GM23338 (cell line): ENCODE results near the gene VIL1. TPM values are rescaled to one million over a fixed set of nuclear protein-coding genes. Genes with fewer than 3 reads are reported as not detected.
A peak's percentile ranks its signal among the peaks of the same experiment; 100 is the strongest.

Experiments
- ATAC-seq: fragments of 200-7000 bp; cut with Tn5 transposase; 3 replicates; pipeline ENCODE4 v1.9.1; 2020
- DNase-seq: peaks from one replicate; pipeline ENCODE4 v3.0.0-alpha.2; 2015; ENCODE audit warnings: low spot score
- H2AFZ ChIP-seq: fragments of 200-600 bp; sonication (generic); 2 replicates; pipeline ENCODE4 v1.8.0; 2016; ENCODE audit warnings: antibody characterized with exemption, mild to moderate bottlenecking, moderate library complexity
- H3F3A ChIP-seq: fragments of 200-600 bp; sonication (generic); replicated peaks from 2 replicates; pipeline ENCODE4 v1.8.0; 2017; ENCODE audit warnings: antibody characterized with exemption, mixed run types, low read depth
- H3K27ac ChIP-seq: fragments of 200-600 bp; sonication (generic); 2 replicates; pipeline ENCODE4 v1.6.1; 2016; ENCODE audit warnings: low read depth
- H3K27me3 ChIP-seq: fragments of 200-600 bp; sonication (generic); 2 replicates; pipeline ENCODE4 v1.8.0; 2016; ENCODE audit warnings: mild to moderate bottlenecking, mixed run types, moderate library complexity; ENCODE audit not compliant: insufficient read depth
- H3K36me3 ChIP-seq: fragments of 200-600 bp; sonication (generic); 2 replicates; pipeline ENCODE4 v1.8.0; 2016; ENCODE audit warnings: mild to moderate bottlenecking; ENCODE audit not compliant: insufficient read depth
- H3K4me1 ChIP-seq: fragments of 200-600 bp; sonication (generic); 2 replicates; pipeline ENCODE4 v1.8.0; 2016; ENCODE audit warnings: mild to moderate bottlenecking, moderate library complexity; ENCODE audit not compliant: insufficient read depth
- H3K4me2 ChIP-seq: fragments of 200-600 bp; sonication (generic); 2 replicates; pipeline ENCODE4 v1.7.1; 2017; ENCODE audit warnings: mixed run types
- H3K4me3 ChIP-seq: fragments of 200-600 bp; sonication (generic); 2 replicates; pipeline ENCODE4 v1.6.1; 2016; ENCODE audit warnings: mixed run types
- H3K79me2 ChIP-seq: fragments of 200-600 bp; sonication (generic); replicated peaks from 2 replicates; pipeline ENCODE4 v1.8.0; 2017; ENCODE audit warnings: mild to moderate bottlenecking; ENCODE audit not compliant: insufficient read depth
- H3K9me2 ChIP-seq: fragments of 200-600 bp; sonication (generic); 2 replicates; pipeline ENCODE4 v1.8.0; 2017; ENCODE audit not compliant: insufficient read depth
- H4K20me1 ChIP-seq: fragments of 200-600 bp; sonication (generic); replicated peaks from 2 replicates; pipeline ENCODE4 v1.8.0; 2017; ENCODE audit warnings: mild to moderate bottlenecking; ENCODE audit not compliant: insufficient read depth
- H3K27ac Mint-ChIP-seq: 2 replicates; pipeline ENCODE4 v1.8.0; 2020; ENCODE audit warnings: inconsistent platforms, mild to moderate bottlenecking, moderate library complexity, mixed read lengths
- H3K27me3 Mint-ChIP-seq: 3 replicates; pipeline ENCODE4 v1.8.0; 2022; ENCODE audit warnings: low read depth, mild to moderate bottlenecking, moderate library complexity, mixed read lengths, inconsistent platforms; ENCODE audit not compliant: insufficient read depth, poor library complexity
- H3K36me3 Mint-ChIP-seq: 3 replicates; pipeline ENCODE4 v1.8.0; 2021; ENCODE audit warnings: low read depth, mild to moderate bottlenecking, inconsistent platforms, moderate library complexity, mixed read lengths
- H3K4me1 Mint-ChIP-seq: 3 replicates; pipeline ENCODE4 v1.8.0; 2020; ENCODE audit warnings: mild to moderate bottlenecking, inconsistent platforms, mixed read lengths
- H3K4me3 Mint-ChIP-seq: 3 replicates; pipeline ENCODE4 v1.8.0; 2021; ENCODE audit warnings: moderate library complexity, mild to moderate bottlenecking, inconsistent platforms, mixed read lengths
- H3K9me3 Mint-ChIP-seq: 3 replicates; pipeline ENCODE4 v1.8.0; 2020; ENCODE audit warnings: moderate library complexity, mild to moderate bottlenecking, inconsistent platforms, mixed read lengths
- CREB1 ChIP-seq: fragments of 250-450 bp; sonication (Bioruptor Pico); IDR thresholded peaks from 2 replicates; pipeline ENCODE4 v1.5.0; 2020; ENCODE audit warnings: low read depth, mild to moderate bottlenecking, moderate library complexity
- ETS1 ChIP-seq: IDR thresholded peaks from 2 replicates; pipeline ENCODE4 v1.6.1; 2016; ENCODE audit warnings: antibody characterized with exemption
- EZH2 ChIP-seq: fragments of 200-600 bp; sonication (generic); IDR thresholded peaks from one replicate; pipeline ENCODE4 v1.8.0; 2017; ENCODE audit warnings: antibody characterized with exemption, mild to moderate bottlenecking, low read depth; ENCODE audit not compliant: unreplicated experiment
- JUNB ChIP-seq: IDR thresholded peaks from one replicate; pipeline ENCODE4 v1.6.1; 2016; ENCODE audit warnings: antibody characterized with exemption; ENCODE audit not compliant: unreplicated experiment
- STAT1 ChIP-seq: IDR thresholded peaks from one replicate; pipeline ENCODE4 v1.6.1; 2016; ENCODE audit warnings: antibody characterized with exemption; ENCODE audit not compliant: unreplicated experiment
- ZNF114 ChIP-seq: fragments of 250-450 bp; sonication (Bioruptor Pico); IDR thresholded peaks from 2 replicates; pipeline ENCODE4 v1.5.0; 2020; ENCODE audit warnings: mild to moderate bottlenecking, moderate library complexity
- ZNF331 ChIP-seq: fragments of 250-450 bp; sonication (Bioruptor Pico); IDR thresholded peaks from 2 replicates; pipeline ENCODE4 v1.5.0; 2020; ENCODE audit warnings: low read depth, mild to moderate bottlenecking, moderate library complexity
- polyA plus RNA-seq: library from polyadenylated mRNA; unstranded; fragments of >200 nt; fragmentation: Nextera tagmentation; extraction: Ambion mirVana; gene quantifications from 2 replicates; pipeline ENCODE4 v1.2.1, GENCODE V29; 2016
- total RNA-seq: library from RNA; depleted of rRNA; stranded (reverse); fragments of >200 nt; shearing (Covaris generic); gene quantifications from 2 replicates; pipeline ENCODE4 v1.2.3, GENCODE V29; 2014
- TF ChIP-seq, protein P1 (sequence below), 2 experiments: fragments of 200-600 bp in 1 of 2; sonication (generic) in 1 of 2; conservative IDR thresholded peaks; 2 replicates each; pipeline versions ENCODE4 v1.5.1 to v1.6.1; 2016 to 2017; ENCODE audit warnings: antibody characterized with exemption in 2 of 2, low read depth in 2 of 2, mild to moderate bottlenecking in 2 of 2, moderate library complexity in 1 of 2
- TF ChIP-seq, protein P2 (sequence below): fragments of 250-450 bp; sonication (Bioruptor Pico); IDR thresholded peaks from 2 replicates; pipeline ENCODE4 v1.5.0; 2020; ENCODE audit warnings: mild to moderate bottlenecking, moderate library complexity

Gene VIL1
- total and polyA plus RNA-seq, 2 experiments from 2014 or later = 3.5 to 5.9 TPM

DNA sequence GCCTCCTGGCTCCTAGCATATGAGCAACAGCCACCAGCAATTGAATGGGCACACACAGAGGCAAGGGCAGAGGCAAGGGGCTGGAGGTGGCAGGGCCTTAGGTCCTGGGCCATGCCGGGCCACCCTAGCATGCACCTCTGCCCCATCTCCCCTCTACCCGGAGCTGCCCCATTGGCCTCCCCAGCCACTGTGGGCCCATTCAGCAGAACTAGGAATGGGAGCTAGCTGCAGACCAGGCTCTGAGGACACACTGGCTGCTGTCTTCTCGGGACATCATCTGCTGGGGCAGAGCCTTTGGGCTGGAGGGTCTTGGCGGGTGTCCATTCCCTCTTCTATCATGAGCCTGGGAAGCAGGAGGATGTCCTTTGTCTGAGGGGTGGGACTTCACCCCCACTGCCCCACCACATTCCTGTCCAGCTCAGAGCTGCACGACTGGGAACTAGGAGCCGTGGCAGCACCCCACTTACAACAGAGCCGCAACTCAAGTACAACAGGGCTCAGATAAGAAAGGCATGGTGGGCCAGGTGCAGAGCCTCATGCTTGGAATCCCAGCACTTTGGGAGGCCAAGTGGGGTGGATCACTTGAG lies 800 bp downstream of the VIL1 start:
- Histone ChIP-seq H3F3A (no peaks in the 10 kb centered on the region), H3K4me2 (peak overlapping the region; percentile 60; the same call in 1 of the 2 replicates), H3K4me3 (no peak overlapping the region), H3K4me1 (peaks cover 10% of the 10 kb centered on the region; the same call in 1 of the 2 replicates), H4K20me1 (no peaks in the 10 kb centered on the region), H3K27me3 (no peaks in the 10 kb centered on the region), H3K36me3 (no peaks in the 10 kb centered on the region), H3K9me2 (no peaks in the 10 kb centered on the region), H3K27ac (no peak overlapping the region), H3K79me2 (no peaks in the 10 kb centered on the region), H2AFZ (peak overlapping the region; percentile 66; the same call in 1 of the 2 replicates)
- no peak; the same call in 2 of the 3 replicates for ATAC-seq
- H3K9me3 Mint-ChIP-seq = no peaks in the 10 kb centered on the region
- no peaks in the 10 kb centered on the region for H3K36me3 Mint-ChIP-seq
- peaks cover 6% of the 10 kb centered on the region; the same call in 2 of the 3 replicates for H3K4me1 Mint-ChIP-seq
- peaks cover 11% of the 10 kb centered on the region for H3K27me3 Mint-ChIP-seq
- no peak for TF ChIP-seq EZH2
- no peak for TF ChIP-seq ZNF331
- no peak for TF ChIP-seq CREB1 (CRISPR knock-in tag)
- TF ChIP-seq ZNF114 (CRISPR knock-in tag) = no peak
- no peak for TF ChIP-seq JUNB
- TF ChIP-seq ETS1 = no peak
- TF ChIP-seq, protein P1, sequence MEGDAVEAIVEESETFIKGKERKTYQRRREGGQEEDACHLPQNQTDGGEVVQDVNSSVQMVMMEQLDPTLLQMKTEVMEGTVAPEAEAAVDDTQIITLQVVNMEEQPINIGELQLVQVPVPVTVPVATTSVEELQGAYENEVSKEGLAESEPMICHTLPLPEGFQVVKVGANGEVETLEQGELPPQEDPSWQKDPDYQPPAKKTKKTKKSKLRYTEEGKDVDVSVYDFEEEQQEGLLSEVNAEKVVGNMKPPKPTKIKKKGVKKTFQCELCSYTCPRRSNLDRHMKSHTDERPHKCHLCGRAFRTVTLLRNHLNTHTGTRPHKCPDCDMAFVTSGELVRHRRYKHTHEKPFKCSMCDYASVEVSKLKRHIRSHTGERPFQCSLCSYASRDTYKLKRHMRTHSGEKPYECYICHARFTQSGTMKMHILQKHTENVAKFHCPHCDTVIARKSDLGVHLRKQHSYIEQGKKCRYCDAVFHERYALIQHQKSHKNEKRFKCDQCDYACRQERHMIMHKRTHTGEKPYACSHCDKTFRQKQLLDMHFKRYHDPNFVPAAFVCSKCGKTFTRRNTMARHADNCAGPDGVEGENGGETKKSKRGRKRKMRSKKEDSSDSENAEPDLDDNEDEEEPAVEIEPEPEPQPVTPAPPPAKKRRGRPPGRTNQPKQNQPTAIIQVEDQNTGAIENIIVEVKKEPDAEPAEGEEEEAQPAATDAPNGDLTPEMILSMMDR (conservative IDR thresholded peaks at IDR 0.05; ENCODE audit: low read depth in 2 of 2) = no peak
- H3K4me3 Mint-ChIP-seq = no peak overlapping the region
- peak overlapping the region; percentile 13; the same call in 1 of the 2 replicates for H3K27ac Mint-ChIP-seq
- DNase-seq = no peak

DNA sequence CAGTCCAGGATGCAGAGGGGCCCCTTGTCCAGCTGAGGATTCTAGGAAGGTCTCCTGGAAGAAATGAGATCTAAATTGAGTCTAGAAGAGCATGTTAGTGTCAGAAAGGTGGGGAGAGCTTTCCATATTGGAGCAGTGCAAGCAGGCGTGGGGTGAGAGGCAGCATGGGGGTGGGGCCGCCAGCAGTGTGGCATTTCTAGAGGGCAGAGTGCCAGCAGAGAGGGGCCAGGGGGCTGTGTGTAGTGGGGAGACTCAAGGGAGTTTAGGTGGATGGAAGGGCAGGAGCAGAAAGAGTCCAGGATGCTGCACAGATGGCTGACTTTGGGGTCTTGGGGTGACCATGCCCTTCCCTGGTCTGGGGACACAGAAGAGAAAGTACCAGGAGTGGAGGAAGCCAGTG lies 2.1 kb downstream of the VIL1 start:
- H3K36me3 ChIP-seq = no peaks in the 10 kb centered on the region
- no peak for DNase-seq
- H4K20me1 ChIP-seq = no peaks in the 10 kb centered on the region
- Mint-ChIP-seq H3K27me3 (peaks cover 11% of the 10 kb centered on the region), H3K4me1 (peaks cover 6% of the 10 kb centered on the region; the same call in 2 of the 3 replicates), H3K36me3 (no peaks in the 10 kb centered on the region), H3K4me3 (no peak overlapping the region), H3K9me3 (no peaks in the 10 kb centered on the region), H3K27ac (no peak overlapping the region)
- ATAC-seq = no peak
- H2AFZ ChIP-seq = no peak overlapping the region
- peaks cover 10% of the 10 kb centered on the region; the same call in 1 of the 2 replicates for H3K4me1 ChIP-seq
- H3K4me3 ChIP-seq = no peak overlapping the region
- H3K9me2 ChIP-seq = no peaks in the 10 kb centered on the region
- H3F3A ChIP-seq = no peaks in the 10 kb centered on the region
- H3K27ac ChIP-seq = no peak overlapping the region
- H3K27me3 ChIP-seq = no peaks in the 10 kb centered on the region
- H3K4me2 ChIP-seq = no peak overlapping the region
- H3K79me2 ChIP-seq = no peaks in the 10 kb centered on the region
- TF ChIP-seq ZNF114 (CRISPR knock-in tag) (no peak), STAT1 (no peak), ETS1 (no peak)
- TF ChIP-seq, protein P2, sequence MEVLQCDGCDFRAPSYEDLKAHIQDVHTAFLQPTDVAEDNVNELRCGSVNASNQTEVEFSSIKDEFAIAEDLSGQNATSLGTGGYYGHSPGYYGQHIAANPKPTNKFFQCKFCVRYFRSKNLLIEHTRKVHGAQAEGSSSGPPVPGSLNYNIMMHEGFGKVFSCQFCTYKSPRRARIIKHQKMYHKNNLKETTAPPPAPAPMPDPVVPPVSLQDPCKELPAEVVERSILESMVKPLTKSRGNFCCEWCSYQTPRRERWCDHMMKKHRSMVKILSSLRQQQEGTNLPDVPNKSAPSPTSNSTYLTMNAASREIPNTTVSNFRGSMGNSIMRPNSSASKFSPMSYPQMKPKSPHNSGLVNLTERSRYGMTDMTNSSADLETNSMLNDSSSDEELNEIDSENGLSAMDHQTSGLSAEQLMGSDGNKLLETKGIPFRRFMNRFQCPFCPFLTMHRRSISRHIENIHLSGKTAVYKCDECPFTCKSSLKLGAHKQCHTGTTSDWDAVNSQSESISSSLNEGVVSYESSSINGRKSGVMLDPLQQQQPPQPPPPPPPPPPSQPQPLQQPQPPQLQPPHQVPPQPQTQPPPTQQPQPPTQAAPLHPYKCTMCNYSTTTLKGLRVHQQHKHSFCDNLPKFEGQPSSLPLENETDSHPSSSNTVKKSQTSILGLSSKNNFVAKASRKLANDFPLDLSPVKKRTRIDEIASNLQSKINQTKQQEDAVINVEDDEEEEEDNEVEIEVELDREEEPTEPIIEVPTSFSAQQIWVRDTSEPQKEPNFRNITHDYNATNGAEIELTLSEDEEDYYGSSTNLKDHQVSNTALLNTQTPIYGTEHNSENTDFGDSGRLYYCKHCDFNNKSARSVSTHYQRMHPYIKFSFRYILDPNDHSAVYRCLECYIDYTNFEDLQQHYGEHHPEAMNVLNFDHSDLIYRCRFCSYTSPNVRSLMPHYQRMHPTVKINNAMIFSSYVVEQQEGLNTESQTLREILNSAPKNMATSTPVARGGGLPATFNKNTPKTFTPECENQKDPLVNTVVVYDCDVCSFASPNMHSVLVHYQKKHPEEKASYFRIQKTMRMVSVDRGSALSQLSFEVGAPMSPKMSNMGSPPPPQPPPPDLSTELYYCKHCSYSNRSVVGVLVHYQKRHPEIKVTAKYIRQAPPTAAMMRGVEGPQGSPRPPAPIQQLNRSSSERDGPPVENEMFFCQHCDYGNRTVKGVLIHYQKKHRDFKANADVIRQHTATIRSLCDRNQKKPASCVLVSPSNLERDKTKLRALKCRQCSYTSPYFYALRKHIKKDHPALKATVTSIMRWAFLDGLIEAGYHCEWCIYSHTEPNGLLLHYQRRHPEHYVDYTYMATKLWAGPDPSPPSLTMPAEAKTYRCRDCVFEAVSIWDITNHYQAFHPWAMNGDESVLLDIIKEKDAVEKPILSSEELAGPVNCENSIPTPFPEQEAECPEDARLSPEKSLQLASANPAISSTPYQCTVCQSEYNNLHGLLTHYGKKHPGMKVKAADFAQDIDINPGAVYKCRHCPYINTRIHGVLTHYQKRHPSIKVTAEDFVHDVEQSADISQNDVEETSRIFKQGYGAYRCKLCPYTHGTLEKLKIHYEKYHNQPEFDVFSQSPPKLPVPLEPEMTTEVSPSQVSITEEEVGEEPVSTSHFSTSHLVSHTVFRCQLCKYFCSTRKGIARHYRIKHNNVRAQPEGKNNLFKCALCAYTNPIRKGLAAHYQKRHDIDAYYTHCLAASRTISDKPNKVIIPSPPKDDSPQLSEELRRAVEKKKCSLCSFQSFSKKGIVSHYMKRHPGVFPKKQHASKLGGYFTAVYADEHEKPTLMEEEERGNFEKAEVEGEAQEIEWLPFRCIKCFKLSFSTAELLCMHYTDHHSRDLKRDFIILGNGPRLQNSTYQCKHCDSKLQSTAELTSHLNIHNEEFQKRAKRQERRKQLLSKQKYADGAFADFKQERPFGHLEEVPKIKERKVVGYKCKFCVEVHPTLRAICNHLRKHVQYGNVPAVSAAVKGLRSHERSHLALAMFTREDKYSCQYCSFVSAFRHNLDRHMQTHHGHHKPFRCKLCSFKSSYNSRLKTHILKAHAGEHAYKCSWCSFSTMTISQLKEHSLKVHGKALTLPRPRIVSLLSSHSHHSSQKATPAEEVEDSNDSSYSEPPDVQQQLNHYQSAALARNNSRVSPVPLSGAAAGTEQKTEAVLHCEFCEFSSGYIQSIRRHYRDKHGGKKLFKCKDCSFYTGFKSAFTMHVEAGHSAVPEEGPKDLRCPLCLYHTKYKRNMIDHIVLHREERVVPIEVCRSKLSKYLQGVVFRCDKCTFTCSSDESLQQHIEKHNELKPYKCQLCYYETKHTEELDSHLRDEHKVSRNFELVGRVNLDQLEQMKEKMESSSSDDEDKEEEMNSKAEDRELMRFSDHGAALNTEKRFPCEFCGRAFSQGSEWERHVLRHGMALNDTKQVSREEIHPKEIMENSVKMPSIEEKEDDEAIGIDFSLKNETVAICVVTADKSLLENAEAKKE = no peak
